Astrocyte of the hippocampus (primary cell): Measurements from ENCODE around the gene DHRS7C.

ENCODE experiments used
- DNase-seq: peaks from one replicate; pipeline ENCODE4 v3.0.0; 2011; ENCODE audit warnings: low read depth, low spot score

Gene DHRS7C, protein sequence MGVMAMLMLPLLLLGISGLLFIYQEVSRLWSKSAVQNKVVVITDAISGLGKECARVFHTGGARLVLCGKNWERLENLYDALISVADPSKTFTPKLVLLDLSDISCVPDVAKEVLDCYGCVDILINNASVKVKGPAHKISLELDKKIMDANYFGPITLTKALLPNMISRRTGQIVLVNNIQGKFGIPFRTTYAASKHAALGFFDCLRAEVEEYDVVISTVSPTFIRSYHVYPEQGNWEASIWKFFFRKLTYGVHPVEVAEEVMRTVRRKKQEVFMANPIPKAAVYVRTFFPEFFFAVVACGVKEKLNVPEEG

DNA sequence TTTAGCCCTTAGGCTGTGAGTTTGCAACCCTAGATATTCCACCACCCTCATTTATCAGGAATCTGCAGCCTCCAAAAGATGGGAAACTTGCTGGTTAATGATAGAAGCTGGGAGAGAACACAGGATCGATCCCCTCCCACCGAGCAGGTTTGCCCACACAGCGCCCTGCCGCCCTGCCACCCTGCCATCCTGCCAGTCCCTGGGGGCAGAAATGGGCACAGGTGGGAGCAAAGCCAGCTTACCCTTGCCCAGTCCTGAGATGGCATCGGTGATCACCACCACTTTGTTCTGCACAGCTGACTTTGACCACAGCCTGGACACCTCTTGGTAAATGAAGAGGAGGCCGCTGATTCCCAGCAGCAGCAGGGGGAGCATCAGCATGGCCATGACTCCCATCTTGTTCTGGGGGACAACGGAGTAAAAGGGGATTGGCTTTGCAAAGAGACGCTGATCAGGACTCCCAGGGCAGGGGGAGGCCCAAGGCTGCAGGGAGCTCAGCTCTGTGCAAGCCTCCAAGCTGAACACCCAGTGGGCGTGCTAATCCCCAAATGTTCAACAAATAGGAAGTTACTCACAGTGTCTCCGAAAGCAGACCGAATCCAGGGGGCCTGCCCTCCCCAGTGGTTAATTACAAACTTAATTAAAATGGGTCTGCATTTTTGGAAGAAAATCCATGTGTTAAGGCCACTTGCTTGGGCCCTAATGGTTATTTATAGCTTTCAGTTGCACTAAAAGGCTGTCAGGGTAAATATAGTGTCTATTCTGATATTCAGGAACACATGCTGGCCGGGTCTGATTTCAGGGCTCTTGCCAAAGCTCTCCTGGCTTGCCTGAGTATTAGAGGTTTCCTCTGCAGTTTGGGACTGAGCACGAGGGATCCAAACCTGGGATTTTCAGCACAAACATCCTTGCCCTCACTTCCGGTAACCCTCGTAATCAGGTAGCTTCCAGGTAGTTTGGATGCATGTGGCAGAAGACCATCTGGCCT, at the start of gene DHRS7C:
TSS of gene DHRS7C (minus strand) at position 704 of the 988 bp plus-strand sequence. CDS start at position 396, 308 bp downstream.
- DNase-seq = no peak

DNA sequence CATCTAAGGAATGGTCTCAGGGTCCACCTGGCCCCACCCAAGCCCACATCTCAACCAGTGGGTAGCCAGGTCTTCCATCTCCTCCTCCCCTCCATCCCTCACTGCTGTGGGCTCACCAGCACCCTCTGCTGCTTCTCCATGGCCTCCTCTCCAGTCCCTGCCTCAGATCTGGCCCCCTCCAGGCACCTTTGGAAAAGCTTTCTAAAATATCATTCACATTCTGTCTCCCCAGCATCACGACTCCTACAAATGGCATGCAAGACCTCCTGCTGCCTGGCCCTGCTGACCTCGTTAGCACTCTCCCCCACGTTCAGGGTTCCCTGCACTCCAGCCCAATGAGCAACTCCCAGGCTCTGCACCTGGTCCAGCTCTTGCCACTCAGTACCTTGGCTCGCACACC, 48.0 kb upstream of the DHRS7C start:
- DNase-seq = peak; percentile 8

DNA sequence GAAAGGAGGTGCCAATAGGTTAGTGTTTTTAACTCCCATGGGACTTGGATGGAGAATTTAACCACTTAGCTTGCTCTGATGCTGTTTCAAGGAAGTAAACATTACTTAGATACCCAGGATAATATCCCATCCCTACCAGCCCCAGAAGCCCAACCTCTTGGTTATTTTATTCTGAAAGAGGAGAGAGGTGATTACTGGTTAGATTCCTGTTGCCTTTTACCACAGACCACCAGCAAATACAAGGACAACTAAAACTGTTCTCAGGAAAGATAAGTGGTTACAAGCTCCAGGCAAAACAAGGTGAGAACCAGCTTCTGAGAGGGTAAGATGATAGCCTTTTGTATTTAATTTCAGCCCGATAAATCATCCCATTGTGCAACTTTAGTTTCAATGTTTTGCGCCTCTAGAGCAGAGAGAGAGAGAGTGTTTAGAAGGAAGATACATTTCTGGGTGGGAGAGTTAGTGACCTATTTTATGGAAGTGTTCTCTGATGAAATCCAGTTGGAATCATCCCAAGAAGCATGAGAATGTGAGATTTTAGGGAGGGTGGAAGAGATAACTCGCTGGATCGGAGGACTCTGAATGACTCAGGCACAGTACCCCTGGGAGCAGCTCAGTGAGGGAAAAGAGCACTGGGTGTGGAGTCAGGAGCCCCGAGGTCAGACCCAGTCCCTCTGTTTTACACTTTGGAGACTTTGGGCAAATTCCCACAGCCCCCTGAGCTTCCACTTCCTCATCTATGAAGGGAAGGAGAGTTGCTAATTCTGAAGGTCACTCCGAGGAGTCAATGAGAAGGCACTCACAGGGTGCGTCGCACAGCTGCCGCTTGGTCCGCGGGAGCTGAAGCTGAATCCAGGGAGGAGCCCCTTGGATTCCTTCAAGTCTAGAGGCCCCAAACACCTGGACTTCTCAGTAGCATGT, 46.4 kb upstream of the DHRS7C start:
- peak; percentile 16 for DNase-seq

DNA sequence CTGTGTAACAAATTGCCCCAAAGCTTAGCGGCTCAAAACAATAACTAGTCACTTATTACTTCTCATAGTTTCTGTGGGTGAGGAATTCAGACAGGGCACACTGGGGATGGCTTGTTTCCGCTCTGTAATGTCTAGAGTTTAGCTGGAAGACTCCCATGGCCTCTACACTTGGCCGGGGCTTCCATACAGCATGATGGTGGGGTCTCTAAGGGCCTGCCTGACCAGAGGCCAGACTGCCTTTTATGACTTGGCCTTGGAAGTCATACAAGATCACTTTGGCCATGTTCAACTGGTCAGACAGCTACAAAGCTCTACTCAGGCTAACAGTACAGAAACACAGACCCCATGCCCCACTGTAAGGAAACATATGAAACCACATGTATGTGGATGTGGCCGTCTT, 42.5 kb upstream of the DHRS7C start:
- DNase-seq = no peak

DNA sequence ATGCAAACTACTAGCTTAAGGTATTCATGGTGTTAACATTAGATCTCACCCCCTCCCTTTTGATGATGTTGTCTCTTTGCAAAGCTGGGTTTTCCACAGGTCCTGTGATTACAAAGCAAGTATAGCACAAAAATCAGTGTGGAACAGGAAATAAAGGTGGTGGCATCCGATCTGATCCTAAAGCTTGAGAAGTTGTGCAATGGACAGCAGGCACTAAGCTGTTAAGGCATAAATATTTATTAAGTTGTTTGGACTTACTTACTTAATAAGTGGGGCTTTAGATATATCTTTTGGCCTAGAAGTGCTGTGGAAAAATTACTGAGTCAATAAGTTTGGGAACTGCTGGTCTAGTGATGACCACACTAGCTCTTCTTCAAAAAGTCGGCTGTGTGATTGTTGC, 39.3 kb upstream of the DHRS7C start:
- DNase-seq = no peak

DNA sequence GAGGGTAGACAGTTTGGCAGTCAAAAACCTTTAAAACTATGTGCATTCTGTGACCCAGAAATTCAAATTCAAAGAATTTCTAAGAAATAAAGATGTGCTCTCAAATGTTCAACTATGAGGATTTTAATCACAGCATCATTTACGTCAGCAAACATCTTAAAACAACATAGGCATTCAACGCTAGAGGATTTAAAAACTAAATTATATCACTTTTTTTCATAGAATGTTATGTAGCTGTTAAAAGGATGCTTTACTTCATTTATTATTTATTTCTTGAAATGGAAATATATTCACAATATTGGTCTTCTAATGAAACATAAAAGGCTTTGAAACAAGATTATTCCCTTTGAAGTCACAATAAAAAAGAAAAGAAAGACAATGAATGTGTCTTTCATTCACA, 38.0 kb upstream of the DHRS7C start:
- DNase-seq = no peak

DNA sequence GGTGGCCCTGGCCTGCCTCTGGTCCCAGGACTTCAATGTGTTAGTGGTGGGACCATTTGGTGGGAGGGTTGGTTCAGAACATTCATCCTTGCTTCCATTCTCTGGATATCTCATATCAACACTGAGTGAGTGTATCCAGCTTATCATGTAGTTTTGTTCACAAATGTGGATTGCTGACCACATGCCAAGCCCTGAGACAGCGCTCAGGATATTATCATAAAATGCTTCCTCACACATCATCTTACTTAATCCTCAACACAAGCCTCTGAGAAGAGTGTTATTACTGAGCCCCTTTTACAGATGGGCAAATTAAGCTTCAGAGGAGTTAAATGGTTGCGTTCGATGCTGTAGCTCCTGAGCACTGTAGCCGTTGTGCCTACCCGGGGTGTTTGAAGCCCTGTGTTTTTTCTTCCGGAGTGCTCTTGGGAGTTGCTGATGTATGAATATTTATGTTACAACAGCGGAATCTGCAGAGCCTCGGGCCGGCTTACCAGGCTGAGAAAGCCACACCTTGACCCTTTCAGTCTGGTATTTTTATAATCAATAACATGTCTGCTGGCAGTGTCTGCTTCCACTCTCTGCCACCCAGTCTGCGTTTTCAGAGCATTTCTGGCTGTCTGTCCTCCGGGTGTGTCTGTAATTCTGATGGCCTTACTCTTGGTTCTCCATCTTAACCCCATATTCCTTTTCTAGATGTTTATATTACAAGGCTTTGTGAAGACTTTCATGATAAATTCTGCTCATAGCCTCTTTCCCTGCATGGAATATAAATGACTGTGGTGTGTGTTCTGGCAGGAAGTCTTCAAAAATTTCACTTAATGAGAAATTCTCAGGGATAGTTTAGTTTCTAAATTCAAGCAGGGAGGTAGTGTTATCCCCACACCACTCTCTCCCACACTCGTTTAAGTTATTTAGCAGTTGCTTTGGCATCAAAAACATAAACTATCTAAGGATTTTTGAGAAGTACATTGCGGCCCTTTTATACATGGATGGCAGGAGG, 37.2 kb upstream of the DHRS7C start:
- no peak for DNase-seq

DNA sequence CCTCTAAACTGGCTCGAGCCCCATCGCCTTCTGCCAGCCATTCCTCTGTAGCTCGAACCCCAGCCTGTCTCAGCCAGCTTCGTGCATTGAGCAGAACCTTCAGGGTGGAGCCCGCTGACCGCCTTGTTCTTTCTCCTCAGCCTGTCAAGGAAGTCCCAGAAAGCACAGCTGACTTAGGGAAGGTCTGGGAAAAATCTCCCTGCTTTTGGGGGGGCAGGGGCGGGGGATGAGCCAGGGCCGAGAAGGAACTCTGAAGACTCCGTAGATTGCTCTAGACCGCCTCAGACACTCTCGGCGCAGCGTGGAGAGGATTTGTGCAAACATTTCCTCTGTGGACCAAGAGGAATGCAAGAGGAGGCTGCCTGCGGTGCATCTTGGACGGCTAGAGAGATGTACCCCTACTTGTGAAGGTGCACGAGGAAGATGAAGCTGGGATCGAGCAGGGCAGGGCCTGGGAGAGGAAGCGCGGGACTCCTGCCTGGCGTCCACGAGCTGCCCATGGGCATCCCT, 34.3 kb upstream of the DHRS7C start, which contains the start of gene GLP2R:
TSS of gene GLP2R (plus strand) at position 284 of the 510 bp plus-strand sequence. CDS start at position 424, 140 bp downstream.
- no peak for DNase-seq

DNA sequence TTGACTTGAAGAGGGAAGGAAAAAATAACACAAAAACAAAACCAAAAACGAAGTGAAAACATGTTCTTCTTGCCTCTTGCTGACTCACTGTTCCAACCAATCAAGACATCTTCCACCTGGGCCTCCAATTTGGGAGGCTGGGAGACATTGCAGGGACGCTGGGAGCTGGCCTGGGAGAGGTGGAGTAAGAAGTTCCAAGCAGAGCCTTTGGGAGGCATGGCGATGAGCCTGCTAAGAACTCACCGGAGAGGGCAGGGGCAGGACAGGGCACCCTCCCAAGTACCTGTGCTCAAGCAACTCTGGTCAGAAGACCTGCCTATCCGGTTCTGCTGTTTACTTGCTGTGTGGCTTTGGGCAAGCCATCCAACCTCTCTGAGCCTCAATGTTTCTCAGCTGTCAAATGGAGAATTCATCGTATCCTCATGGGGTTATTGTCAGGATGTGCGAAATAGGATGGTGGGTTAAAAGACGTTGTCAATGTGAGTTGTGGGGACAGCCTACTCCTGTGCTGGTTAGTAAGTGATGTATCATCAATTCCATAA, 33.5 kb upstream of the DHRS7C start:
- DNase-seq = no peak

DNA sequence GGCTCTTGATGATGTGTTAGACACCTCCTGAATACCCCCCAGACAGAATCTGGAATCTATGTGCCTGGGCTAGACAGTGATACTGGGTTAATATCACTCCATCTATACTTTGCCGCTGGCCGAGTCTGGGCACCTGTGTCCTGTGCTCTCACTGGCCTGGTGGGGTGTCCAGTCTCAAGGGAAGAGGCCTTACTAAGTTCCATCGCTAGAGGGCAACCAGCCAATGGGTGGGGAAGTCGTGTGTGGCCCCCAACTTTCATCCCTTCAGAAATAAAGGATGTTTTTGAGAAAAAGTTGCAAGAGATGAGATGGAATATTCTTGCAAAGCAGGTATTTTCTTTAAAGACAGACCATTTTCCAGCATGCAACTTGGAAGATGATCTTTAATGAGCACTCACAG, 32.7 kb upstream of the DHRS7C start:
- no peak for DNase-seq

DNA sequence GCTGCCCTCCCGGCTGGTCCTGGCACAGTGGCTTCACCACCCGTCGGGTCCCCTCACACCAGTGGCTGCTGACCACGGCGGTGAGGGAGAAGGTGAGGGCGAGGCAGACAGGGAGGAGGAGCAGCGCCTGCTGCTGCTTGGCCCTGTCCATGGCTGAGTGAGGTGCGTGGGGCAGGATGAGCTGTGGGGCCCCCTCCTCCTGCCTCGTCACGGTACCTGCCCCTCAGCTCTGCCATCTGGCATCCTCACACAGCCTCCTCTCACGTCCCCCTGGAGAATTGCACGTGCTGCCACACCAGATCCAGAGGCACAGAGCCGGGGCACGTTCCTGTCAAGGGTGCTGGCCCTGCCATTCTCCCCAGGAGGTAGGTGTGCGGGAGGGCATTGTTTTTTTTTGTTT, 30.5 kb upstream of the DHRS7C start, which contains the start of gene GSG1L2:
TSS of gene GSG1L2 (minus strand) at position 159 of the 400 bp plus-strand sequence. CDS start at position 151, 8 bp downstream.
- DNase-seq = no peak

DNA sequence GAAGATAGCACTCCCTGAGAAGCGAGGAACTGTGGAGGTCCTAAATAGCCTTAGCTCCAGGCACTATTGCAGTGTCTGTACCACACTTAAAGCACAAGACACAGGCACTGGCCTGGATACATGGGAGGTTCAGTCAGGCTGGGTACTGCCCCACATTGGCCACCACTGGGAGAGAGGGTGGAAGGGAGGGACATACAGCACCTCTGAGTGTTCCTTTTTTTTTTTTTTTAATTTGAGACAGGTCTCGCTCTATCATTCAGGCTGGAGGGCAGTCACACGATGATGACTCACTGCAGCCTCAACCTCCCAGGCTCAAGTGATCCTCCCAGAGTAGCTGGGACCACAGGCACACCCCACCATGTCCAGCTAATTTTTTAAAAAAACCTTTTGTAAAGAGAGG, 29.1 kb upstream of the DHRS7C start:
- no peak for DNase-seq

DNA sequence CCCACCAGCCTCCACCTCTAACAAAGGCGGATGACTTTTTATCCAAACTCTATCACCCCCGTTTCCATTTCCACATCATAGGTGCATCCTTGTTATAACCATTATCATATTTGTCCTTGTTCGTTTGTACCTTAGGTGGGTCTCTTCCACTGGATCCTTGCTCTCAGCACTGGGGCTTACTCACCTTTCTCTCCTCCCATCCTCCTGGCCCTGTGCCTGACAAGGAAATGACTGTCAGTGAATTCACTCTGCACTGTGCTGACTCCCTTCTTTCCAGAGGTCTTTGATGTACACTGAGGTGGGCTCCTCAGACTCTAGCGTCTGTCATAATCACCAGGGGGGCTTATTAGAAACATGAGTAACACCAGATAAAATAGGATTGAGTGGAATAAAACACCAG, 27.4 kb upstream of the DHRS7C start:
- DNase-seq = no peak

DNA sequence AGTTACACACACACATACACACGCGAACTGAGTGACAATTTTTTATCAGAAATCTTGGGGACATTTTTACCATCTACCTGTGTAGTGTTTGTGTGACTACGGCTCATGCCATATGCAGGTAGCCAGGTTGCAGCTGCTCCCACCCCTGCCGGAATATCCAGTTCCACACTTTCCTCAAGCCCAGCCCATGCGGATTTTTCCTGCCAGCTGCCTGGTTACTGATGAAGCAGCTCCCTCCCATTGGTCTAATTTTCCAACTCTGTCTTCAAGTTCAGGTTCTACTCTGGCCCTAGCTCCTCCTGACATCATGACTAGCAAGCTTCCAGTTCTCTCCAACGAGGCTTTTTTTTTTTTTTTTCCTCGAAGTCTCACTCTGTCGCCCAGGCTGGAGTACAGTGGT, 25.7 kb upstream of the DHRS7C start:
- DNase-seq = peak; percentile 56

DNA sequence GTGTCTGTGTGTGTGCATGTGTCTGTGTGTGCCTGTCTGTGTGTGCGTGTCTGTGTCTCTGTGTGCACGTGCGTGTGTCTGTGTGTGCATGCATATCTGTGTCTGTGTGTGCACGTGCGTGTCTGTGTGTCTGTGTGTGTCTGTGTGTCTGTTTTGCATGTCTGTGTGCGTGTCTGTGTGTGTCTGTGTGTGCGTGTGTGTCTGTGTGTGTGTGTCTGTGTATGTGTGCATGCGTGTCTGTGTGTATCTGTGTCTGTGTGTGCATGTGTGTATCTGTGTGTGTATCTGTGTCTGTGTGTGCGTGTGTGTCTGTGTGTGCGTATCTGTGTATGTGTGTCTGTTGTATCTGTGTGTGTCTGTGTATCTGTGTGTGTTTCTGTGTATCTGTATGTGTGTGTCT, 25.1 kb upstream of the DHRS7C start:
- no peak for DNase-seq

DNA sequence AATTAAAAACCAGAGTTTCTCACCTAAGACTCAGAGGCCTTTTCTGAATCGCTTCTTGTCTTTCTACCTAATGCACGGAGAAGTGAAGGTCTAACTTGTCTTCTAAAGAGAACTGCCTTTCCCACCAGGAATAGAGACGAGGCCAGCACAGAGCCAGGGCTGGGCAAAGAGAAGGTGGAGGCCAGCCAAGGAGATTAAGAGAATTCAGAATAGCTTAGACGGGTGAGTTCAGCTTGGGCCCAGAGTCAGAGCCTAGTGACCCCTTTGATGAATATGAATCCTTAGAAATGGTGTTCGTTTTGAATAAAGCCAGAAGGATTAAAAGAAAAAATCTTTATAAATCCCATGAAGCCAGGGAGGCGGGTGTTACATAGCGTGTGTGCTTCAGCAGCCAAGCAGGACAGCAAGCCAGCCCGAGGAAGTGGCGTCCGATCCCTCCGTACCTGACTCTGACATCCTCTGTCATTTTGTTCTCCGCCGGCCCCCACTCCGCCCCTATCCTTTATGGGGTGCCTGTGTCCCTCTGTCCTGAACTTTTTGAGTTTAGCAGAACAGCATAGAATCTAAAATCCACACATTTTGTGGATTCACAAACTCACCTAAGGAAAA, 23.0 kb upstream of the DHRS7C start:
- no peak for DNase-seq

DNA sequence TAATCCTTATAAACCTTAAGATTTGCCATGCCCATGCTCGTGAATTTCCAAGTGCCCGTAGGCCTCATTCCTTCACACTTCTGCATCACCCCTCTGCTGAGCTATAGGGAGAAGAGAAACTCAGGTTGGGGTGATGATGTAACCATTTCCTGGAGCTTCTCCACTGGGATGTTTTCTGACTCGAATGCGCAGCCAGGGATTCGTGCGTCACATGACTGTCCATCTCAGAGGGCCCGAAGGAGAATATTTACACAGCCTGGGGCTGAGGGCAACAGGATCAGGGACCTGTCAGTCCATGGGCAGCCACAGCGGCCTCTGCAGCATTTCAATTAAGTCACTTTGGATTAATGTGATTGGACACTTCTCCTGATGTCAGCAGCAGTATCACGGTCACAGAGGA, 21.8 kb upstream of the DHRS7C start:
- DNase-seq = no peak

DNA sequence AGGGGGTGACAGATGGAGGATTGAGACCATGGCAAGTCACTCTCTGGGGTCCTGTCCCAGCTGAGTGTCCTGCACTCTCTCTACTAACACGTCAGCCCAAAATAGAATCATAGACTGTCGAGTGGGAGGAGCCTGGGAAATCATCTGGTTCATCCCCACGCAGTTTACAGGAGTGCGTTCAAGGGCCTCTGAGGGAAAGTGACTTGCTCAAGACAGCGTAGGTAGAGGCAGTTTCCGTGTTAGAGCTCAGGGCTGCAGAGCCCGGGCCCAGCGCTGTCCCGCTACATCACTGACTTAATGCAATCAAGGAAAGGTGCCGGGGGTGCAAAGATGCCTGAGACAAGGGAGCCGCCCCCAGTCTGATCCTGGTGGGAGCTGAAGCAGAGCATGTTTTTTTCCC, 20.1 kb upstream of the DHRS7C start:
- no peak for DNase-seq

DNA sequence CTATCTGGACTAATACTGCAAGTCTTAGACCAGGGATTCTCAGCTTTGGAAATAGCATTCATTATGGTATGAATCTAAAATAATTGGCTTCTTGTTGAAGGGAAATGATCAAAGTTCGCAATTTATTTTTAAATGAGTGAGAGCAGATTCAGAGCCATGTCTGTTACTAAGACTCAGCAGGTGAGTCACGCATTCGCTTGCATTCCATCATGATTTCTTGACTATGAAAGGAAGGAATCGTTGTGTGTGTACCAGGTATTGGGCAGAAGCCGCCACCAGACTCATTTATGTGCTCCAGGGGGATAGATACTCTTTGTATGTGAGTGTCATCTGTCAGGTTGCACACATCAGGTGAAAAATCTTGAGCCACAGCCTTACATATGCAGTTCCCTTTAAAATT, 19.7 kb upstream of the DHRS7C start:
- no peak for DNase-seq
